NB4 (cell line): ENCODE results near the gene UNC5B.

Experiments
- CTCF ChIP-seq: IDR thresholded peaks from one replicate; pipeline ENCODE4 v1.5.1; 2012; ENCODE audit warnings: low read depth, low read length
- MYC ChIP-seq: IDR thresholded peaks from 2 replicates; pipeline ENCODE4 v1.6.1; 2011; ENCODE audit warnings: low read depth, low read length
- POLR2A ChIP-seq: IDR thresholded peaks from 2 replicates; pipeline ENCODE4 v1.6.1; 2011; ENCODE audit warnings: mild to moderate bottlenecking; ENCODE audit not compliant: insufficient read length; ENCODE audit errors: extremely low read depth

GRCh38 chr10:71209352-71209715, 3.0 kb upstream of the UNC5B start:
- TF ChIP-seq CTCF = no peak
- no peak for TF ChIP-seq MYC
- TF ChIP-seq POLR2A = no peak
